ENCODE data around the gene ATAD3A.

The ATAD3A gene

GRCh38 chr1:1548591-1548990, 36.6 kb downstream of the ATAD3A start:
- no peak overlapping the region for H3K27ac ChIP-seq
- H3K9me3 ChIP-seq = no peaks in the 10 kb centered on the region
- peaks cover 36% of the 10 kb centered on the region for H3K4me1 ChIP-seq
- H3K4me3 ChIP-seq = no peak overlapping the region
- no peak for TF ChIP-seq Cebpa-rat (IDR thresholded peaks at IDR 0.05)
- 0 out of 2 replicates have a peak overlapping the region, but pooled peaks have one; percentile 7 for H3K9ac ChIP-seq
- peaks cover 89% of the 10 kb centered on the region for H4K20me1 ChIP-seq
- peaks cover 54% of the 10 kb centered on the region for H3K36me3 ChIP-seq
- no peaks in the 10 kb centered on the region for H3K27me3 ChIP-seq
- H3K4me2 ChIP-seq = no peak overlapping the region

DNA sequence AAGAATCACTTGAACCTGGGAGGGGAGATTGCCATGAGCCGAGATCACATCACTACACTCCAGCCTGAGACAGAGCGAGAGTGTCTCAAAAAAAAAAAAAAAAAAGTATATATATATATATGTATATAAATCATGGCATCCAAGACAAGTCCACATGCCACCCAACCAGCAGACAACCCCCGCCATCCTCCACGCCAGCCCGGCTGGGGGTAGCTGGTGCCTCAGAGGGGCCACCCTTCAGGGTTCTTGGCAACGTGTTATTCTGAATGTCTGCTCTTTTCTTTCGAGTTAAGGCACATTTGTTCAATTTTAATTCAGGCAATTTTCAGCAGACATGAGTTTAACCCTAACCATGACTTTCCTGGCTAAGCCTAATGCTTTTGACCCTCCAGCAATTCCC, 38.1 kb downstream of the ATAD3A start:
- H4K20me1 ChIP-seq = peaks cover 95% of the 10 kb centered on the region
- H3K9me3 ChIP-seq = no peaks in the 10 kb centered on the region
- no peaks in the 10 kb centered on the region for H3K27me3 ChIP-seq
- peak overlapping the region; percentile 40; the same call in 1 of the 2 replicates for H3K27ac ChIP-seq
- peaks cover 47% of the 10 kb centered on the region for H3K4me1 ChIP-seq
- TF ChIP-seq Cebpa-rat (IDR thresholded peaks at IDR 0.05) = no peak
- peak overlapping the region; percentile 48; the same call in 1 of the 2 replicates for H3K9ac ChIP-seq
- H3K4me2 ChIP-seq = peak overlapping the region; percentile 52
- H3K4me3 ChIP-seq = no peak overlapping the region
- H3K36me3 ChIP-seq = peaks cover 46% of the 10 kb centered on the region

DNA sequence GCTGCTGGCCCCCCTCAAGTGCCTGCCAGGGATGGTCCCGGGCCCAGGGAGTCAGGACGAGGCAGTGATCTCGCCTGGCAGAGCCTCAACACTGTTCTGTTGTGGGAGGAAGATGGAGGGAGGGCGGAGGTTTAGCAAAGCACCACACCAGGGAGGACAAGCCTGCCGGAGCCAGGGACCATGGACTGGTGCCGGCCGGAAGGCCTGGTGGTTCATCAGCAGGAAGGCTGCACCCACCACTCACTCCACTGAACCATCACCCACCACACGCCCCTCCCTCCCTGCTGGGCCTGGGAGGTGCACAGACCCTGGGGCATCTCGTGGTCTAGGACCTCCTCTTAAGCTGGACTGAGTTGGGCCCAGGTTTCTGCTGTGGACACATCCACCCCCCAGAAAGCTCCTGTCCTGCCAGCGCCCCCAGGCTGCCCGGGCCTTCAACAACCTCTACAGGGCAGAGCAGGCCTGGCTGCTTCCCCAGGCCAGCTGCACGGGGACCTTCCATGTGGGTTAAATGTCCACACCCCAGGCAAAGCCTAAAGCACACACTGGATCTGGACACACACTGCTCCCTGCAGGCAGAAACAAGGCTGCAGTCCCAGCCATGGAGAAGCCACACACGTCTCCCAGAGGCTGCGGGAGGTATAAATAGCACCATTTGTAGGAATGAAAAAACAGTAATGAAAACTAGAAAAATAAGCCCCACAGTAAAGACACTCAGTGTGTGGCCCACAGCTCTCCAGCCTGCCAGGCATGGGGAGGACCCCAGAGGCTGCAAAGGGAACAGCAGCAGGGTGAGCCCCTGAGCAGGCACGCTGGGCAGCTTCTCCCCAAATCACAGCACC, 38.9 kb downstream of the ATAD3A start:
- Histone ChIP-seq H3K27me3 (no peaks in the 10 kb centered on the region), H3K9me3 (no peaks in the 10 kb centered on the region), H3K27ac (peak overlapping the region; percentile 40), H3K4me2 (peak overlapping the region; percentile 52), H3K4me3 (no peak overlapping the region), H3K36me3 (peaks cover 47% of the 10 kb centered on the region), H4K20me1 (peaks cover 95% of the 10 kb centered on the region), H3K9ac (peak overlapping the region; percentile 48), H3K4me1 (peaks cover 53% of the 10 kb centered on the region)
- no peak for TF ChIP-seq Cebpa-rat (IDR thresholded peaks at IDR 0.05)

DNA sequence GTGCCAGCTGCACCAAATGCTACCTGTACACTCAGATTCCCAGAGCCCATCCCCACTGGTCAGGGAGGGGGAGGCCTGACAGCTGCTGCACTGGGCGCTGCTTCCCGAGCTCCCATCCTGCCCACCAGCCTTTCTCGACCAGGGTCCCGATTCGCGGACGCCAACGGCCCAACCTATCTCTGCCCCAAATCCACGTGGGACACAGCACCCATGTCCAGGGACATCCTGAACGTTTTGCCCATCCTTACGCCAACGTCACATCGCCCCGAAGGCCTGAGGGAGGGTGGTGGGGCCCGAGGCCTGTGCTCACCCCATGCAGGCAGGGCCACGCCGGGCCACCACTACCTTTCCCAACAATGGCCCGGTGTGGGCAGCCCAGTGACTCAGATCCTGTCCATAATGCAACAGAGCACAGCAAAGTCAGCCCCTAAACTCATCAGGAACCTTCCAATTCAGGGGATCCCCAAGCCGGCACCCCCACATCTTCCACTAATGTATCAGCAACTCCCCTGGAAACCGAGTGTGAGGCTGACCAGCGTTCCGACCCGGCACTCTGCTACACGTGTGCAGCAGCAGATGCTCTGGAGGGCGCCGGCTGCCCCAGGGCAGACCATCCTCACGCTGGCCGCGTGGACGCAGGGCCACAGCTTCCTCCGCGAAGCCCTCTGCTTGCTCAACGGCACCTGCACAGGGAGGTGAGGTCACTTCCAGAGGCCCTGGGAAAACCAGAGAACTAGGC, 39.7 kb downstream of the ATAD3A start:
- H3K4me1 ChIP-seq = peaks cover 53% of the 10 kb centered on the region
- H3K27ac ChIP-seq = no peak overlapping the region
- H3K9me3 ChIP-seq = no peaks in the 10 kb centered on the region
- H3K4me3 ChIP-seq = no peak overlapping the region
- H3K27me3 ChIP-seq = no peaks in the 10 kb centered on the region
- H3K36me3 ChIP-seq = peaks cover 47% of the 10 kb centered on the region; the same call in 1 of the 2 replicates
- peaks cover 96% of the 10 kb centered on the region for H4K20me1 ChIP-seq
- 0 out of 2 replicates have a peak overlapping the region, but pooled peaks have one; percentile 52 for H3K4me2 ChIP-seq
- peak overlapping the region; percentile 48; the same call in 1 of the 2 replicates for H3K9ac ChIP-seq
- TF ChIP-seq Cebpa-rat (IDR thresholded peaks at IDR 0.05) = no peak

DNA sequence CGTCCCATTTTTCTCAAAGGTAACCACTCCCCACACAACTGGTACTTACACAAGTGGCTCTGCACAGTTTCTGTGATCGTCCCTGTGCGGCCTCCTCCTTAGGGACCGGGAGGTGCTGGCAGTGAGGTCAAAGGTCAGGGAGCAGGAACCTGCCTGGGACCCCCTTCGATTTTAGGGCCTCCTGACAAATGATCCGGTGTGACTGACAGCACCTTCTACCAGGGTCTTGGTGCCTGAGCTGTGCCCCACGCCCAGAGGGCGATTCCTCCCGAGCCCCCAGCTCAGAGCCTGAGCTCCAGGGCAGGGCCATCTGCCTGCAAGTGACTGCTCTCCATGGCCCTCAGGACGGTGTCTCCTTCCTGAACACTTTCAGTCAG, 40.3 kb downstream of the ATAD3A start:
- Histone ChIP-seq H3K27me3 (no peaks in the 10 kb centered on the region), H3K9me3 (no peaks in the 10 kb centered on the region), H3K36me3 (peaks cover 50% of the 10 kb centered on the region; the same call in 1 of the 2 replicates), H3K4me3 (no peak overlapping the region), H4K20me1 (peaks cover 96% of the 10 kb centered on the region), H3K27ac (no peak overlapping the region), H3K9ac (peak overlapping the region; percentile 12; the same call in 1 of the 2 replicates), H3K4me1 (peaks cover 53% of the 10 kb centered on the region), H3K4me2 (no peak overlapping the region)
- TF ChIP-seq Cebpa-rat (IDR thresholded peaks at IDR 0.05) = no peak

DNA sequence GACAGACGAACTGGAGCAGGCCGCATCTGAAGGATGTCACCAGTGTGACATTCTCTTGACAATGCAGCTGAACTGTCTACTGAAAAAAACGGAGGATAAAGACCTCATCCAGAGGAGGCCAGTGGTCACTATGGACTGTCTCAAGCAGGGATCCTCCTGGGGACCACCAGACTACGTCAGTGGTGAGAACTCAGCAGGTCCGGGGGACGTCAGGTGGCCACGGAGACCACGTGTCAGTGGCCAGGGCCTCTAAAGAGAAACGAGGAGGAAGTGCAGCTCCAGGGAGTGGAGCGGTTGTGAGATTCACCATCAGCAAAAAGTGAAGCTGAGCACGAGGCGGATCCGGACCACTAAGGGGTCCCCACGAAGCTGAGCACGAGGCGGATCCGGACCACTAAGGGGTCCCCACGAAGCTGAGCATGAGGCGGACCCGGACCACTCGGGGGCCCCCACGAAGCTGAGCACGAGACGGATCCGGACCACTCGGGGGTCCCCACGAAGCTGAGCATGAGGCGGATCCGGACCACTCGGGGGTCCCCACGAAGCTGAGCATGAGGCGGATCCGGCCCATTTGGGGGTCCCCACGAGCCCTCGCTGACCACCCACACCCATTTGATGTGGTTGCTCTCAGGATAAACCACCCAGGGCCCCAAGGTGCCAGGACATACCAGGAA, 42.0 kb downstream of the ATAD3A start:
- peaks cover 50% of the 10 kb centered on the region for H3K4me1 ChIP-seq
- no peaks in the 10 kb centered on the region for H3K27me3 ChIP-seq
- no peaks in the 10 kb centered on the region for H3K9me3 ChIP-seq
- H3K27ac ChIP-seq = no peak overlapping the region
- peaks cover 49% of the 10 kb centered on the region for H3K36me3 ChIP-seq
- no peak overlapping the region for H3K9ac ChIP-seq
- H3K4me2 ChIP-seq = 0 out of 2 replicates have a peak overlapping the region, but pooled peaks have one; percentile 5
- H3K4me3 ChIP-seq = no peak overlapping the region
- TF ChIP-seq Cebpa-rat (IDR thresholded peaks at IDR 0.05) = no peak
- peaks cover 98% of the 10 kb centered on the region for H4K20me1 ChIP-seq

- Histone ChIP-seq H3K4me1 (peaks cover 44% of the 10 kb centered on the region), H3K9me3 (no peaks in the 10 kb centered on the region), H3K27ac (no peak overlapping the region), H3K4me2 (0 out of 2 replicates have a peak overlapping the region, but pooled peaks have one; percentile 5), H4K20me1 (peaks cover 98% of the 10 kb centered on the region), H3K27me3 (no peaks in the 10 kb centered on the region), H3K9ac (0 out of 2 replicates have a peak overlapping the region, but pooled peaks have one; percentile 5), H3K36me3 (peaks cover 54% of the 10 kb centered on the region), H3K4me3 (no peak overlapping the region)
- no peak for TF ChIP-seq Cebpa-rat (IDR thresholded peaks at IDR 0.05)
Observed at GRCh38 chr1:1554550-1554925, 42.6 kb downstream of the ATAD3A start.

- peaks cover 60% of the 10 kb centered on the region for H3K36me3 ChIP-seq
- peaks cover 38% of the 10 kb centered on the region for H3K4me1 ChIP-seq
- 0 out of 2 replicates have a peak overlapping the region, but pooled peaks have one; percentile 5 for H3K4me2 ChIP-seq
- H3K4me3 ChIP-seq = no peak overlapping the region
- no peaks in the 10 kb centered on the region for H3K27me3 ChIP-seq
- no peak for TF ChIP-seq Cebpa-rat (IDR thresholded peaks at IDR 0.05)
- H3K27ac ChIP-seq = no peak overlapping the region
- H4K20me1 ChIP-seq = peaks cover 98% of the 10 kb centered on the region
- no peaks in the 10 kb centered on the region for H3K9me3 ChIP-seq
- H3K9ac ChIP-seq = 0 out of 2 replicates have a peak overlapping the region, but pooled peaks have one; percentile 5
Observed at GRCh38 chr1:1554926-1555915, 43.3 kb downstream of the ATAD3A start.

All from BLaER1 (cell line).